22Rv1 (cell line): ENCODE data around the gene TRIM29.

ENCODE experiments used
- CTCF ChIP-seq: fragments of 450-650 bp; IDR thresholded peaks from 2 replicates; pipeline ENCODE4 v1.5.1; 2017; ENCODE audit warnings: mild to moderate bottlenecking
- ZFX ChIP-seq: fragments of 450-650 bp; IDR thresholded peaks from 2 replicates; pipeline ENCODE4 v1.6.1; 2017; ENCODE audit warnings: antibody characterized with exemption, borderline replicate concordance

GRCh38 chr11:120119121-120119520 lies 18.8 kb downstream of the TRIM29 start:
- TF ChIP-seq CTCF: no peak
- no peak for TF ChIP-seq ZFX
